GM23338 (cell line): ENCODE data around the gene TBC1D16. TPM values are rescaled to one million over a fixed set of nuclear protein-coding genes. Genes with fewer than 3 reads are reported as not detected.

ENCODE experiments used
- ATAC-seq: fragments of 200-7000 bp; cut with Tn5 transposase; 3 replicates; pipeline ENCODE4 v1.9.1; 2020
- DNase-seq: peaks from one replicate; pipeline ENCODE4 v3.0.0-alpha.2; 2015; ENCODE audit warnings: low spot score
- H2AFZ ChIP-seq: fragments of 200-600 bp; sonication (generic); 2 replicates; pipeline ENCODE4 v1.8.0; 2016; ENCODE audit warnings: antibody characterized with exemption, mild to moderate bottlenecking, moderate library complexity
- H3F3A ChIP-seq: fragments of 200-600 bp; sonication (generic); replicated peaks from 2 replicates; pipeline ENCODE4 v1.8.0; 2017; ENCODE audit warnings: antibody characterized with exemption, mixed run types, low read depth
- H3K27ac ChIP-seq: fragments of 200-600 bp; sonication (generic); 2 replicates; pipeline ENCODE4 v1.6.1; 2016; ENCODE audit warnings: low read depth
- H3K27me3 ChIP-seq: fragments of 200-600 bp; sonication (generic); 2 replicates; pipeline ENCODE4 v1.8.0; 2016; ENCODE audit warnings: mild to moderate bottlenecking, mixed run types, moderate library complexity; ENCODE audit not compliant: insufficient read depth
- H3K36me3 ChIP-seq: fragments of 200-600 bp; sonication (generic); 2 replicates; pipeline ENCODE4 v1.8.0; 2016; ENCODE audit warnings: mild to moderate bottlenecking; ENCODE audit not compliant: insufficient read depth
- H3K4me1 ChIP-seq: fragments of 200-600 bp; sonication (generic); 2 replicates; pipeline ENCODE4 v1.8.0; 2016; ENCODE audit warnings: mild to moderate bottlenecking, moderate library complexity; ENCODE audit not compliant: insufficient read depth
- H3K4me2 ChIP-seq: fragments of 200-600 bp; sonication (generic); 2 replicates; pipeline ENCODE4 v1.7.1; 2017; ENCODE audit warnings: mixed run types
- H3K4me3 ChIP-seq: fragments of 200-600 bp; sonication (generic); 2 replicates; pipeline ENCODE4 v1.6.1; 2016; ENCODE audit warnings: mixed run types
- H3K79me2 ChIP-seq: fragments of 200-600 bp; sonication (generic); replicated peaks from 2 replicates; pipeline ENCODE4 v1.8.0; 2017; ENCODE audit warnings: mild to moderate bottlenecking; ENCODE audit not compliant: insufficient read depth
- H3K9me2 ChIP-seq: fragments of 200-600 bp; sonication (generic); 2 replicates; pipeline ENCODE4 v1.8.0; 2017; ENCODE audit not compliant: insufficient read depth
- H4K20me1 ChIP-seq: fragments of 200-600 bp; sonication (generic); replicated peaks from 2 replicates; pipeline ENCODE4 v1.8.0; 2017; ENCODE audit warnings: mild to moderate bottlenecking; ENCODE audit not compliant: insufficient read depth
- H3K27ac Mint-ChIP-seq: 2 replicates; pipeline ENCODE4 v1.8.0; 2020; ENCODE audit warnings: inconsistent platforms, mild to moderate bottlenecking, moderate library complexity, mixed read lengths
- H3K27me3 Mint-ChIP-seq: 3 replicates; pipeline ENCODE4 v1.8.0; 2022; ENCODE audit warnings: low read depth, mild to moderate bottlenecking, moderate library complexity, mixed read lengths, inconsistent platforms; ENCODE audit not compliant: insufficient read depth, poor library complexity
- H3K36me3 Mint-ChIP-seq: 3 replicates; pipeline ENCODE4 v1.8.0; 2021; ENCODE audit warnings: low read depth, mild to moderate bottlenecking, inconsistent platforms, moderate library complexity, mixed read lengths
- H3K4me1 Mint-ChIP-seq: 3 replicates; pipeline ENCODE4 v1.8.0; 2020; ENCODE audit warnings: mild to moderate bottlenecking, inconsistent platforms, mixed read lengths
- H3K4me3 Mint-ChIP-seq: 3 replicates; pipeline ENCODE4 v1.8.0; 2021; ENCODE audit warnings: moderate library complexity, mild to moderate bottlenecking, inconsistent platforms, mixed read lengths
- H3K9me3 Mint-ChIP-seq: 3 replicates; pipeline ENCODE4 v1.8.0; 2020; ENCODE audit warnings: moderate library complexity, mild to moderate bottlenecking, inconsistent platforms, mixed read lengths
- CREB1 ChIP-seq: fragments of 250-450 bp; sonication (Bioruptor Pico); IDR thresholded peaks from 2 replicates; pipeline ENCODE4 v1.5.0; 2020; ENCODE audit warnings: low read depth, mild to moderate bottlenecking, moderate library complexity
- EZH2 ChIP-seq: fragments of 200-600 bp; sonication (generic); IDR thresholded peaks from one replicate; pipeline ENCODE4 v1.8.0; 2017; ENCODE audit warnings: antibody characterized with exemption, mild to moderate bottlenecking, low read depth; ENCODE audit not compliant: unreplicated experiment
- EZH2phosphoT487 ChIP-seq: fragments of 200-600 bp; sonication (generic); IDR thresholded peaks from one replicate; pipeline ENCODE4 v1.8.1; 2018; ENCODE audit warnings: antibody characterized with exemption; ENCODE audit not compliant: unreplicated experiment
- JUNB ChIP-seq: IDR thresholded peaks from one replicate; pipeline ENCODE4 v1.6.1; 2016; ENCODE audit warnings: antibody characterized with exemption; ENCODE audit not compliant: unreplicated experiment
- NANOG ChIP-seq: IDR thresholded peaks from 2 replicates; pipeline ENCODE4 v1.6.1; 2016; ENCODE audit warnings: antibody characterized with exemption, borderline replicate concordance
- POLR2AphosphoS5 ChIP-seq: IDR thresholded peaks from 2 replicates; pipeline ENCODE4 v1.6.1; 2016; ENCODE audit warnings: antibody characterized with exemption, low read depth
- STAT1 ChIP-seq: IDR thresholded peaks from one replicate; pipeline ENCODE4 v1.6.1; 2016; ENCODE audit warnings: antibody characterized with exemption; ENCODE audit not compliant: unreplicated experiment
- ZNF331 ChIP-seq: fragments of 250-450 bp; sonication (Bioruptor Pico); IDR thresholded peaks from 2 replicates; pipeline ENCODE4 v1.5.0; 2020; ENCODE audit warnings: low read depth, mild to moderate bottlenecking, moderate library complexity
- polyA plus RNA-seq: library from polyadenylated mRNA; unstranded; fragments of >200 nt; fragmentation: Nextera tagmentation; extraction: Ambion mirVana; gene quantifications from 2 replicates; pipeline ENCODE4 v1.2.1, GENCODE V29; 2016
- total RNA-seq: library from RNA; depleted of rRNA; stranded (reverse); fragments of >200 nt; shearing (Covaris generic); gene quantifications from 2 replicates; pipeline ENCODE4 v1.2.3, GENCODE V29; 2014
- TF ChIP-seq, protein P1 (sequence below): fragments of 250-450 bp; sonication (Bioruptor Pico); IDR thresholded peaks from 2 replicates; pipeline ENCODE4 v1.5.0; 2020; ENCODE audit warnings: mild to moderate bottlenecking, moderate library complexity
- TF ChIP-seq, protein P2 (sequence below): IDR thresholded peaks from 2 replicates; pipeline ENCODE4 v1.6.1; 2016; ENCODE audit warnings: antibody characterized with exemption
- TF ChIP-seq, protein P3 (sequence below), 2 experiments: fragments of 200-600 bp in 1 of 2; sonication (generic) in 1 of 2; conservative IDR thresholded peaks; 2 replicates each; pipeline versions ENCODE4 v1.5.1 to v1.6.1; 2016 to 2017; ENCODE audit warnings: antibody characterized with exemption in 2 of 2, low read depth in 2 of 2, mild to moderate bottlenecking in 2 of 2, moderate library complexity in 1 of 2

Gene TBC1D16
- total and polyA plus RNA-seq, 2 experiments from 2014 or later: 16.7 to 104 TPM

DNA sequence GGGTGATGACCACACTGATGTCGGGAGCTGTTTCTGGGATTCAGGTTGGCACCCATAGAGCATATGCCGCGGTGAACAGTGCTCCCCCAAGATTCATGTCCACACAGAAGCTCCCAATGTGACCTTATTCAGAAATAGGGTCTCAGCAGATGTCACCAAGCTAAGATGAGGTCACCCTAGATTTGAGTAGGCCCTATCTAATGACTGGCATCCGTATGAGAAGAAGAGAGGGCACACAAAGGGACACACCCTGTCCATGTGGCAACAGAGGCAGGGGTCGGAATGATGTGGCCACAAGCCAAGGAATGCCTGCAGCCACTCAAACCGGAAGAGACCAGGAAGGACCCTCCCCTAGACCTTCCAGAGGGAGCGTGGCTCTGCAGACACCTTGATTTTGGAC is 35.5 kb downstream of the TBC1D16 start:
- Mint-ChIP-seq H3K36me3 (peaks cover 32% of the 10 kb centered on the region), H3K4me1 (peaks cover 10% of the 10 kb centered on the region; the same call in 1 of the 3 replicates), H3K9me3 (no peaks in the 10 kb centered on the region), H3K27me3 (peaks cover 8% of the 10 kb centered on the region), H3K4me3 (no peak overlapping the region), H3K27ac (no peak overlapping the region)
- H4K20me1 ChIP-seq: peaks cover 6% of the 10 kb centered on the region
- H3K27me3 ChIP-seq: no peaks in the 10 kb centered on the region
- no peak overlapping the region for H3K27ac ChIP-seq
- no peak overlapping the region for H3K4me2 ChIP-seq
- peaks cover 4% of the 10 kb centered on the region; the same call in 1 of the 2 replicates for H3K36me3 ChIP-seq
- H2AFZ ChIP-seq: no peak overlapping the region
- peaks cover 5% of the 10 kb centered on the region; the same call in 1 of the 2 replicates for H3K4me1 ChIP-seq
- H3K4me3 ChIP-seq: no peak overlapping the region
- DNase-seq (no peak), ATAC-seq (no peak)
- H3K9me2 ChIP-seq: no peaks in the 10 kb centered on the region
- no peaks in the 10 kb centered on the region for H3F3A ChIP-seq
- peaks cover 27% of the 10 kb centered on the region for H3K79me2 ChIP-seq
- TF ChIP-seq, protein P1, sequence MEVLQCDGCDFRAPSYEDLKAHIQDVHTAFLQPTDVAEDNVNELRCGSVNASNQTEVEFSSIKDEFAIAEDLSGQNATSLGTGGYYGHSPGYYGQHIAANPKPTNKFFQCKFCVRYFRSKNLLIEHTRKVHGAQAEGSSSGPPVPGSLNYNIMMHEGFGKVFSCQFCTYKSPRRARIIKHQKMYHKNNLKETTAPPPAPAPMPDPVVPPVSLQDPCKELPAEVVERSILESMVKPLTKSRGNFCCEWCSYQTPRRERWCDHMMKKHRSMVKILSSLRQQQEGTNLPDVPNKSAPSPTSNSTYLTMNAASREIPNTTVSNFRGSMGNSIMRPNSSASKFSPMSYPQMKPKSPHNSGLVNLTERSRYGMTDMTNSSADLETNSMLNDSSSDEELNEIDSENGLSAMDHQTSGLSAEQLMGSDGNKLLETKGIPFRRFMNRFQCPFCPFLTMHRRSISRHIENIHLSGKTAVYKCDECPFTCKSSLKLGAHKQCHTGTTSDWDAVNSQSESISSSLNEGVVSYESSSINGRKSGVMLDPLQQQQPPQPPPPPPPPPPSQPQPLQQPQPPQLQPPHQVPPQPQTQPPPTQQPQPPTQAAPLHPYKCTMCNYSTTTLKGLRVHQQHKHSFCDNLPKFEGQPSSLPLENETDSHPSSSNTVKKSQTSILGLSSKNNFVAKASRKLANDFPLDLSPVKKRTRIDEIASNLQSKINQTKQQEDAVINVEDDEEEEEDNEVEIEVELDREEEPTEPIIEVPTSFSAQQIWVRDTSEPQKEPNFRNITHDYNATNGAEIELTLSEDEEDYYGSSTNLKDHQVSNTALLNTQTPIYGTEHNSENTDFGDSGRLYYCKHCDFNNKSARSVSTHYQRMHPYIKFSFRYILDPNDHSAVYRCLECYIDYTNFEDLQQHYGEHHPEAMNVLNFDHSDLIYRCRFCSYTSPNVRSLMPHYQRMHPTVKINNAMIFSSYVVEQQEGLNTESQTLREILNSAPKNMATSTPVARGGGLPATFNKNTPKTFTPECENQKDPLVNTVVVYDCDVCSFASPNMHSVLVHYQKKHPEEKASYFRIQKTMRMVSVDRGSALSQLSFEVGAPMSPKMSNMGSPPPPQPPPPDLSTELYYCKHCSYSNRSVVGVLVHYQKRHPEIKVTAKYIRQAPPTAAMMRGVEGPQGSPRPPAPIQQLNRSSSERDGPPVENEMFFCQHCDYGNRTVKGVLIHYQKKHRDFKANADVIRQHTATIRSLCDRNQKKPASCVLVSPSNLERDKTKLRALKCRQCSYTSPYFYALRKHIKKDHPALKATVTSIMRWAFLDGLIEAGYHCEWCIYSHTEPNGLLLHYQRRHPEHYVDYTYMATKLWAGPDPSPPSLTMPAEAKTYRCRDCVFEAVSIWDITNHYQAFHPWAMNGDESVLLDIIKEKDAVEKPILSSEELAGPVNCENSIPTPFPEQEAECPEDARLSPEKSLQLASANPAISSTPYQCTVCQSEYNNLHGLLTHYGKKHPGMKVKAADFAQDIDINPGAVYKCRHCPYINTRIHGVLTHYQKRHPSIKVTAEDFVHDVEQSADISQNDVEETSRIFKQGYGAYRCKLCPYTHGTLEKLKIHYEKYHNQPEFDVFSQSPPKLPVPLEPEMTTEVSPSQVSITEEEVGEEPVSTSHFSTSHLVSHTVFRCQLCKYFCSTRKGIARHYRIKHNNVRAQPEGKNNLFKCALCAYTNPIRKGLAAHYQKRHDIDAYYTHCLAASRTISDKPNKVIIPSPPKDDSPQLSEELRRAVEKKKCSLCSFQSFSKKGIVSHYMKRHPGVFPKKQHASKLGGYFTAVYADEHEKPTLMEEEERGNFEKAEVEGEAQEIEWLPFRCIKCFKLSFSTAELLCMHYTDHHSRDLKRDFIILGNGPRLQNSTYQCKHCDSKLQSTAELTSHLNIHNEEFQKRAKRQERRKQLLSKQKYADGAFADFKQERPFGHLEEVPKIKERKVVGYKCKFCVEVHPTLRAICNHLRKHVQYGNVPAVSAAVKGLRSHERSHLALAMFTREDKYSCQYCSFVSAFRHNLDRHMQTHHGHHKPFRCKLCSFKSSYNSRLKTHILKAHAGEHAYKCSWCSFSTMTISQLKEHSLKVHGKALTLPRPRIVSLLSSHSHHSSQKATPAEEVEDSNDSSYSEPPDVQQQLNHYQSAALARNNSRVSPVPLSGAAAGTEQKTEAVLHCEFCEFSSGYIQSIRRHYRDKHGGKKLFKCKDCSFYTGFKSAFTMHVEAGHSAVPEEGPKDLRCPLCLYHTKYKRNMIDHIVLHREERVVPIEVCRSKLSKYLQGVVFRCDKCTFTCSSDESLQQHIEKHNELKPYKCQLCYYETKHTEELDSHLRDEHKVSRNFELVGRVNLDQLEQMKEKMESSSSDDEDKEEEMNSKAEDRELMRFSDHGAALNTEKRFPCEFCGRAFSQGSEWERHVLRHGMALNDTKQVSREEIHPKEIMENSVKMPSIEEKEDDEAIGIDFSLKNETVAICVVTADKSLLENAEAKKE (CRISPR knock-in tag): no peak
- TF ChIP-seq NANOG (no peak), JUNB (no peak), CREB1 (CRISPR knock-in tag) (no peak), EZH2 (no peak), POLR2AphosphoS5 (no peak), STAT1 (no peak), EZH2phosphoT487 (no peak), ZNF331 (CRISPR knock-in tag) (no peak)
- TF ChIP-seq, protein P2, sequence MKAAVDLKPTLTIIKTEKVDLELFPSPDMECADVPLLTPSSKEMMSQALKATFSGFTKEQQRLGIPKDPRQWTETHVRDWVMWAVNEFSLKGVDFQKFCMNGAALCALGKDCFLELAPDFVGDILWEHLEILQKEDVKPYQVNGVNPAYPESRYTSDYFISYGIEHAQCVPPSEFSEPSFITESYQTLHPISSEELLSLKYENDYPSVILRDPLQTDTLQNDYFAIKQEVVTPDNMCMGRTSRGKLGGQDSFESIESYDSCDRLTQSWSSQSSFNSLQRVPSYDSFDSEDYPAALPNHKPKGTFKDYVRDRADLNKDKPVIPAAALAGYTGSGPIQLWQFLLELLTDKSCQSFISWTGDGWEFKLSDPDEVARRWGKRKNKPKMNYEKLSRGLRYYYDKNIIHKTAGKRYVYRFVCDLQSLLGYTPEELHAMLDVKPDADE: no peak
- TF ChIP-seq, protein P3, sequence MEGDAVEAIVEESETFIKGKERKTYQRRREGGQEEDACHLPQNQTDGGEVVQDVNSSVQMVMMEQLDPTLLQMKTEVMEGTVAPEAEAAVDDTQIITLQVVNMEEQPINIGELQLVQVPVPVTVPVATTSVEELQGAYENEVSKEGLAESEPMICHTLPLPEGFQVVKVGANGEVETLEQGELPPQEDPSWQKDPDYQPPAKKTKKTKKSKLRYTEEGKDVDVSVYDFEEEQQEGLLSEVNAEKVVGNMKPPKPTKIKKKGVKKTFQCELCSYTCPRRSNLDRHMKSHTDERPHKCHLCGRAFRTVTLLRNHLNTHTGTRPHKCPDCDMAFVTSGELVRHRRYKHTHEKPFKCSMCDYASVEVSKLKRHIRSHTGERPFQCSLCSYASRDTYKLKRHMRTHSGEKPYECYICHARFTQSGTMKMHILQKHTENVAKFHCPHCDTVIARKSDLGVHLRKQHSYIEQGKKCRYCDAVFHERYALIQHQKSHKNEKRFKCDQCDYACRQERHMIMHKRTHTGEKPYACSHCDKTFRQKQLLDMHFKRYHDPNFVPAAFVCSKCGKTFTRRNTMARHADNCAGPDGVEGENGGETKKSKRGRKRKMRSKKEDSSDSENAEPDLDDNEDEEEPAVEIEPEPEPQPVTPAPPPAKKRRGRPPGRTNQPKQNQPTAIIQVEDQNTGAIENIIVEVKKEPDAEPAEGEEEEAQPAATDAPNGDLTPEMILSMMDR (conservative IDR thresholded peaks at IDR 0.05; ENCODE audit: low read depth in 2 of 2): no peak
